Measurements from ENCODE around the gene SLC30A3.

DNA sequence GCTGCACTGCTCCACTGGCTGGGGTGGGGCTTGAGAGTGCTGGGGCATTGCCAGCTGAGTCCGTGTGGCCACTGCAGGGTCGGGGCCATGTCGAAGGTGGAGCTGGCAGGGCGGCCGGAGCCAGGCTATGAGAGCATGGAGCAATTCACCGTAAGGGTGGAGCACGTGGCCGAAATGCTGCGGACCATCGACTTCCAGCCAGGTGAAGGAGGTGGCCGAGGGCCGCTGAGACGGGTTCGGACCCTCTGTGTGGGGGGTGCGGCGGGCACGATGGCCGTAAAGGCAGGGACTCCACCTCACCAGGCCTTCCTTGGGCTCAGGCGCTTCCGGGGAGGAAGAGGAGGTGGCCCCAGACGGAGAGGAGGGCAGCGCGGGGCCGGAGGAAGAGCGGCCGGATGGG is 43.3 kb upstream of the SLC30A3 start:
- TF ChIP-seq POLR2A (IDR thresholded peaks at IDR 0.05): no peak
- TF ChIP-seq, protein P1, sequence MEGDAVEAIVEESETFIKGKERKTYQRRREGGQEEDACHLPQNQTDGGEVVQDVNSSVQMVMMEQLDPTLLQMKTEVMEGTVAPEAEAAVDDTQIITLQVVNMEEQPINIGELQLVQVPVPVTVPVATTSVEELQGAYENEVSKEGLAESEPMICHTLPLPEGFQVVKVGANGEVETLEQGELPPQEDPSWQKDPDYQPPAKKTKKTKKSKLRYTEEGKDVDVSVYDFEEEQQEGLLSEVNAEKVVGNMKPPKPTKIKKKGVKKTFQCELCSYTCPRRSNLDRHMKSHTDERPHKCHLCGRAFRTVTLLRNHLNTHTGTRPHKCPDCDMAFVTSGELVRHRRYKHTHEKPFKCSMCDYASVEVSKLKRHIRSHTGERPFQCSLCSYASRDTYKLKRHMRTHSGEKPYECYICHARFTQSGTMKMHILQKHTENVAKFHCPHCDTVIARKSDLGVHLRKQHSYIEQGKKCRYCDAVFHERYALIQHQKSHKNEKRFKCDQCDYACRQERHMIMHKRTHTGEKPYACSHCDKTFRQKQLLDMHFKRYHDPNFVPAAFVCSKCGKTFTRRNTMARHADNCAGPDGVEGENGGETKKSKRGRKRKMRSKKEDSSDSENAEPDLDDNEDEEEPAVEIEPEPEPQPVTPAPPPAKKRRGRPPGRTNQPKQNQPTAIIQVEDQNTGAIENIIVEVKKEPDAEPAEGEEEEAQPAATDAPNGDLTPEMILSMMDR (IDR thresholded peaks at IDR 0.05 in 4 of 5, conservative IDR thresholded peaks at IDR 0.05 in 1 of 5): no peak

All from gastrocnemius medialis (tissue), 4 donors.